Fibroblast of villous mesenchyme (primary cell): ENCODE data around the gene PPFIBP1. TPM values are rescaled to one million over a fixed set of nuclear protein-coding genes. Genes with fewer than 3 reads are reported as not detected.
"Not testable (repeated sequence)": the region's sequence is repeated elsewhere in the genome, so short reads cannot be mapped to it uniquely, and the experiment has no call there.

ENCODE experiments used
- DNase-seq: peaks from one replicate; pipeline ENCODE4 v3.0.0-alpha.2; 2010; ENCODE audit warnings: low read depth
- H3K4me3 ChIP-seq: 2 replicates; pipeline ENCODE4 v1.5.1; 2011; ENCODE audit warnings: low read depth, mild to moderate bottlenecking, low read length
- total RNA-seq: library from RNA; depleted of rRNA; stranded (reverse); fragments of >200 nt; gene quantifications from 2 replicates; pipeline ENCODE4 v1.2.3, GENCODE V29; 2012
- TF ChIP-seq, protein P1 (sequence below): IDR thresholded peaks from 2 replicates; pipeline ENCODE4 v1.5.1; 2012; ENCODE audit warnings: low read depth, mild to moderate bottlenecking, low read length; ENCODE audit not compliant: insufficient read depth

PPFIBP1 gene
- total RNA-seq, 1 donor: 69.1 TPM

DNA sequence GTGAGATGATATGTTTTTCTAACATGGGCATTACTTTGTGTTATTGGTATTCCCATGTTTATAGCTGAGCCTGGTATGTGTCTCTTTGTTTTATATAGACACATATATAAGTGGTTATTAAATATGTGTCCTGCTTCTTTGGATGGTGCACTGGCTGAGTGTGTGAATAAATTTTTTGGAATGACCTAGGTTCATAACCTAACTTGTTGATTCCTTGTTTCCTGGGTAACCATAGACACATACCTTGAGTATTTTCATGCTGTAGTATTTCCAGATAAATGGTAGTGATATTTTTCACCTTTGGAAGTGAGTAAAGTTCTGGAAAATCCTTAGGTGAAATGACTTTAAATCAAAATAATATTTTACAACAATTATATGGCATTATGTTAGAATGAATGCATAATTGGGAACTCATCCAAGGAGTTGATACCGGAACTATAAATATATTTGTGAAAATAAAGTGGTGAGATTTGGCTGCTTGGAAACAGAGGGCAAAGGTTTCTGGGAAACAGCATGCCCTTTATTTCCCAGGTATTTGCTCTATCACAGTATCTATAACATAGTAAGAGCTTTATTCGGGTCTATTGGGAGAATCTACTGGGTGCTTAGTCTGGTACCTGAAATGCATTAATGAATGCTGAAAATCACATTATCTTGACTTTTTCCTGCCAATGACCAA is 107.9 kb downstream of the PPFIBP1 start:
- H3K4me3 ChIP-seq: no peak overlapping the region
- DNase-seq: no peak
- TF ChIP-seq, protein P1, sequence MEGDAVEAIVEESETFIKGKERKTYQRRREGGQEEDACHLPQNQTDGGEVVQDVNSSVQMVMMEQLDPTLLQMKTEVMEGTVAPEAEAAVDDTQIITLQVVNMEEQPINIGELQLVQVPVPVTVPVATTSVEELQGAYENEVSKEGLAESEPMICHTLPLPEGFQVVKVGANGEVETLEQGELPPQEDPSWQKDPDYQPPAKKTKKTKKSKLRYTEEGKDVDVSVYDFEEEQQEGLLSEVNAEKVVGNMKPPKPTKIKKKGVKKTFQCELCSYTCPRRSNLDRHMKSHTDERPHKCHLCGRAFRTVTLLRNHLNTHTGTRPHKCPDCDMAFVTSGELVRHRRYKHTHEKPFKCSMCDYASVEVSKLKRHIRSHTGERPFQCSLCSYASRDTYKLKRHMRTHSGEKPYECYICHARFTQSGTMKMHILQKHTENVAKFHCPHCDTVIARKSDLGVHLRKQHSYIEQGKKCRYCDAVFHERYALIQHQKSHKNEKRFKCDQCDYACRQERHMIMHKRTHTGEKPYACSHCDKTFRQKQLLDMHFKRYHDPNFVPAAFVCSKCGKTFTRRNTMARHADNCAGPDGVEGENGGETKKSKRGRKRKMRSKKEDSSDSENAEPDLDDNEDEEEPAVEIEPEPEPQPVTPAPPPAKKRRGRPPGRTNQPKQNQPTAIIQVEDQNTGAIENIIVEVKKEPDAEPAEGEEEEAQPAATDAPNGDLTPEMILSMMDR: no peak

- TF ChIP-seq, protein P1: peak; percentile 66
- peak; percentile 72 for DNase-seq
- H3K4me3 ChIP-seq: no peak overlapping the region
Measured at GRCh38 chr12:27635349-27635972, 111.5 kb downstream of the PPFIBP1 start.

DNA sequence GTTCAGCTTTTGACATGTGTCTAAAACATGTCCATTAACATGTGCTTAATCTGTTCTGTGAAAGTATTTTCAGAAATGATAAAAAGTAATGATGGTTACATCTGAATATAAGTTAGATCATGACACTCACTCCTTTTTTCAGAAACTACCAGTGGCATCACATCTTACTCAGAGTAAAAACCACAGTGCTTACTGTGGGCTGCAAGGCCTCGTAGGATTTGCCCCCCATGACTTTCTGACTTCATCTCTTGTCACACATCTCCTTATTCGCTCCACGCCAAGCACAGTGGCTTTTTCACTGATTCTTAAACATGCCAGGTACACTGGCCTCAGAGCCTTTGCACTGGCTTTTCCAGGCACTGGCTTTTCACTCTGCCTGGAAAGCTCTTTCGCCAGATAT is 112.6 kb downstream of the PPFIBP1 start:
- DNase-seq, H3K4me3 ChIP-seq: not testable (repeated sequence)

DNA sequence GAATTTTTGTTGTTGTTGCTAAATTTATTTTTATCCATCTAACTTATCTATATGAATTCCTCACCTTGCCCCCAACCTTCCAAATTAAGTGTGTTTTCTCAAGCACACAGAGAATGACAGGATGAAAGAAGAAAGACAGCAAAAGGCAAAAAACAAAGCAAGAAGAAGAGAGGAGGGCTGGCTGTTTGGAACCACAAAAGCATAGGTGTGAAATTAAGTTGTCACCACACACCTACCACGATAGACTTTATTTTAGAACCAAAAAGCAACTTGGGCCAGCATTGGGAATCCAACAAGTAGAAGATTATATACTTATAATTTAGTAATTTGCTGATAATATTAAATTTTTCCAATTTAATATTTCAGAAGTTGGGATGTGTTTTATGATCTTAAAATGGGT is 113.5 kb downstream of the PPFIBP1 start:
- DNase-seq: no peak
- H3K4me3 ChIP-seq: no peak overlapping the region
- TF ChIP-seq, protein P1: no peak

DNA sequence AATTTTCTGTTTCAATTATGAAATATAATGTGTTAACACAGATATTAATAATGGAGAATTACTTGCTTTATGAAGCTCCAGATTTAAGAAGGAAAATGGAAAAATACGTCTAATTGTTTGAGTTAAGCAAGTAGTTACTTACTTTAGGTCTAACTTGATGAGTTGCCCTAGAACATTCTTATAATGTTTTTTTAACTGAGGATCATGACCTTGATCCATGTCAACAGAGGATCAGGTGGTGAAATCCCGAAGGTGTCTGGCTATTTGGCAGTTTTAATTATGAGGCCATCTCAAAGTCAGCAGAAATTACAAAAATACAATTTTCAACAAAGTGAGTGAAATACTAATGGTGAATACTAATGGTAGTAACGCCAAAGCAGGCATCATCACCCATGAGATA is 115.3 kb downstream of the PPFIBP1 start:
- no peak overlapping the region for H3K4me3 ChIP-seq
- no peak for DNase-seq
- TF ChIP-seq, protein P1: no peak

- H3K4me3 ChIP-seq: not testable (repeated sequence)
- peak; percentile 73 for DNase-seq
Measured at GRCh38 chr12:27640566-27641200, 116.7 kb downstream of the PPFIBP1 start.

GRCh38 chr12:27642361-27642760 is 118.4 kb downstream of the PPFIBP1 start:
- H3K4me3 ChIP-seq: not testable (repeated sequence)
- DNase-seq: peak; percentile 30

- DNase-seq, H3K4me3 ChIP-seq: not testable (repeated sequence)
Measured at GRCh38 chr12:27642892-27643291, 118.9 kb downstream of the PPFIBP1 start.
